GM06990 (cell line): Measurements from ENCODE around the gene PKNOX1.
"Not testable (repeated sequence)": the region's sequence is repeated elsewhere in the genome, so short reads cannot be mapped to it uniquely, and the experiment has no call there.

Source experiments
- DNase-seq: peaks from one replicate; pipeline ENCODE4 v3.0.0-alpha.2; 2011; ENCODE audit not compliant: insufficient read length; ENCODE audit errors: extremely low read depth
- H3K27me3 ChIP-seq: replicated peaks from 2 replicates; pipeline ENCODE4 v1.6.0; 2011; ENCODE audit warnings: low read length; ENCODE audit not compliant: control insufficient read depth, insufficient read depth
- H3K36me3 ChIP-seq: 2 replicates; pipeline ENCODE4 v1.5.1; 2011; ENCODE audit warnings: low read length; ENCODE audit not compliant: control insufficient read depth, insufficient read depth
- H3K4me3 ChIP-seq: replicated peaks from 2 replicates; pipeline ENCODE4 v1.5.1; 2011; ENCODE audit warnings: low read depth, mild to moderate bottlenecking, control low read depth, low read length
- CTCF ChIP-seq: IDR thresholded peaks from 2 replicates; pipeline ENCODE4 v1.5.1; 2011; ENCODE audit warnings: low read length, control low read depth, mild to moderate bottlenecking, inconsistent platforms; ENCODE audit not compliant: insufficient read depth, poor library complexity, severe bottlenecking

The PKNOX1 gene

DNA sequence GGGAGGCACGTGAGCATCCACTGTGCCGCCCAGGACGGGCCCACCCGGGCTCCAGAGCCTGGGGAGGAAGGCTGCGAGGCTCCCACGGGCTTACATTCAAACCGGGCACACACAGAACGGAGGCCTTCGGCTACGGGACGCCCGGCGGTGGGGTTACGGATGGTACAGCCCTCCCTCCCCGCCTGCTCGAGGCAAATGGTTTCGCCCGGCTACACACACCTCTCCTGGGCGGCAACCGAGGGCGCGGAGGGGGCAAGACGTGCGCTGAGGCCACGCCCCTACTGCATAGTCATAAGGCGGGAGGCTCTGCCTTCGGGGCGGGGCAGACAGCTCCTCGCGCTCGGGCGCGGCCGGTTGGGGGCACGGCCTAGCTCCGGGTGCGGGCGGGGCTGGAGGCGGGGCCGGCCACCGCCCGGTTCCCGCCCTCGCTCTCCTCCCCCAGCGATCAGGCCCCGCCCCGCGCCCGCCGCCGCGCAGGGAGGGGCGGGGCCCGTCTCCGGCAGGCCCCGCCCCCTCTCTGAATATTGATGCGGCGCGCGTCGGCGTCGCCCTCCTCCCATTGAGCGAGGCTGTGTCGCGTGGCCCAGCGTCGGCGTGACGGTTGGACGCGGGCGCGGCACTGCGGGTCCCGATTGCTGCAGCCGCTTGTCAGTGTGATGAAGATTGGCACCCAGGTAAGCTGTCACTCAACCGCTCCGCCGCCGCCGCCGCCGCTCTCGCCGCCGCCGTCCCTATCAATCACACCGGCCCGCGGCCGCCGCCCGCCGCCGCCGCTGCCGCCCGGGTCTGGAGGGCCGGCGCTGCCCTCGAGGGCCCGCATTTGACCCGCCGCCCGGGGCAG is at the start of gene PKNOX1:
Gene PKNOX1, plus strand, starts transcription at position 572 of the 841 bp plus-strand sequence. CDS start 29,820 bp downstream, outside the sequence.
- TF ChIP-seq CTCF = no peak
- Histone ChIP-seq H3K27me3 (no peaks in the 10 kb centered on the region), H3K36me3 (no peaks in the 10 kb centered on the region), H3K4me3 (peak within 1 kb of the TSS; percentile 89)
- peak; percentile 99 for DNase-seq

GRCh38 chr21:42925114-42925926 is 49.0 kb upstream of the PKNOX1 start, which contains the start of gene ERVH48-1:
ERVH48-1 (minus strand) TSS chr21:42925630; CDS start chr21:42919006, 6,624 bp downstream.
- no peak within 1 kb of the TSS for H3K4me3 ChIP-seq
- no peaks in the 10 kb centered on the region for H3K27me3 ChIP-seq
- no peaks in the 10 kb centered on the region for H3K36me3 ChIP-seq
- TF ChIP-seq CTCF = no peak
- no peak for DNase-seq

DNA sequence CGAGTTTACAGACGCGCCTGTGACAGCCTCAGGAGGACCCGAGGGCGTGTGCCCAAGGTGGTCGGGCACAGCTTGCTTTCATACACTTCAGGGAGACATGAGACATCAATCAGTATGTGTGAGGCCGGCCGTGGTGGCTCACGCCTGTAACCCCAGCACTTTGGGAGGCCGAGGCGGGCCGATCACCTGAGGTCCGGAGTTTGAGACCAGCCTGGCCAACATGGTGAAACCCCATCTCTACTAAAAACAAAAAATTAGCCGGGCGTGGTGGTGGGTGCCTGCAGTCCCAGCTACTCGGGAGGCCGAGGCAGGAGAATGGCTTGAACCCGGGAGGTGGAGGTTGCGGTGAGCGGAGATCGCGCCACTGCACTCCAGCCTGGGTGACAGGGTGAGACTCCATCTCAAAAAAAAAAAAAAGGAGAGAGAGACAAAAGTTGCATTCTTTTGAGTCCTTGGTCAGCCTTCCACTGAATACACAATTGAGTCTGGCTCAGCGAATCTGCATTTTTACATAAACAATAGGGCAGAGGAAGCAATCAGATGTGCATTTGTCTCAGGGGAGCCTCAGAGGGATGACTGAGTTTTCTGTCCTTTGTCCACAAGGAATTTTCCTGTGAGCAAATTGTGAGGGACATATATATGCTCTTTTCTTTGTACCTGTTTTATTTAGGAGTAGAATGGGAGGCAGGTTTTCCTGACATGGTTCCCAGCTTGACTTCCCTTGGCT is 46.7 kb upstream of the PKNOX1 start:
- not testable (repeated sequence) for H3K27me3 ChIP-seq, H3K36me3 ChIP-seq, H3K4me3 ChIP-seq, DNase-seq

DNA sequence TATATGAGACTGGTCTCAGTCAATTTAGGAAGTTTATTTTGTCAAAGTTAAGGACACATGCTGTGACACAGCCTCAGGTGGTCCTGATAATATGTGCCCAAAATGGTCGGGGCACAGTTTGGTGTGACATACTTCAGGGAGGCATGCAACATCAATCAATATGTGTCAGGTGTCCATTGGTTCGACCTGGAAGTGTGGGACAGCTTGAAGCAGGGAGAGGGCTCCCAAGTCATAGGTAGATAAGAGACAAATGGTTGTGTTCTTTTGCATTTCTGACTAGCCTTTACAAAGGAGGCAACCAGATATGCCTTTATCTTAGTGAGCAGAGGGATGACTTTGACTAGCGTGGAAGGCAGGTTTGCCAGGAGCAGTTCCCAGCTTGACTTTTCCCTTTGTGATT is 44.4 kb upstream of the PKNOX1 start:
- Histone ChIP-seq H3K4me3 (no peak overlapping the region), H3K36me3 (no peaks in the 10 kb centered on the region), H3K27me3 (no peaks in the 10 kb centered on the region)
- TF ChIP-seq CTCF = no peak
- DNase-seq = no peak

DNA sequence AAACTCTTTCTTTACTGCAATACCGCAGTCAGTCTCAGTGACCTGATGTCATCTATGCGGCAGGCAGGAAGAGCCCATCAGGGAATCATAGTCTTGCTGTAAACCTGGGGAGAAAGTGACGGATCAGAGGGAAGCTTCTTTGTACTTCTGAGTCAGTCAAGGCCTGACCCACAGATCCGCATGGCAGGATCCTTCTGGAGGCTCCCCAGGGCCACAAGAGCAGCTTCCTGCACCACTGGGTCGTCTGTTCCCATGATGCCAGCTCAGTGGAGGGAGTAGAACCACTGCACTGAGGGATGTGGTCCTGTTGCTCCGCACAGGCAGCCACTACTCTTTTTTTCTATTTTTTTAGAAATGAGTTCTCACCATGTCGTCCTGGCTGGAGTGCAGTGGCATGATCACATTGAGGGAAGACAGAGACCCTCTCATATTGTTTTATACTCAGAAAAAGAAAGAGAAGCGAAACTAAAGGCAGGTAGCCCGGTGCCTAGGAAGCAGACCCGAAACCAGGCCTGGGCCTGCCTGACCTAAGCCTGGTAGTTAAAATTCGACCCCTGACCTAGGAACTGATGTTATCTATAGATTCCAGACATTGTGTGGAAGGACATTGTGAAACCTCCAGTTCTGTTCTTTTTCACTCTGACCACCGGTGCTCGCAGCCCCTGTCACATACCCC is 42.7 kb upstream of the PKNOX1 start:
- Histone ChIP-seq H3K27me3 (no peaks in the 10 kb centered on the region), H3K36me3 (no peaks in the 10 kb centered on the region), H3K4me3 (no peak overlapping the region)
- peak; percentile 49 for DNase-seq
- TF ChIP-seq CTCF = no peak

DNA sequence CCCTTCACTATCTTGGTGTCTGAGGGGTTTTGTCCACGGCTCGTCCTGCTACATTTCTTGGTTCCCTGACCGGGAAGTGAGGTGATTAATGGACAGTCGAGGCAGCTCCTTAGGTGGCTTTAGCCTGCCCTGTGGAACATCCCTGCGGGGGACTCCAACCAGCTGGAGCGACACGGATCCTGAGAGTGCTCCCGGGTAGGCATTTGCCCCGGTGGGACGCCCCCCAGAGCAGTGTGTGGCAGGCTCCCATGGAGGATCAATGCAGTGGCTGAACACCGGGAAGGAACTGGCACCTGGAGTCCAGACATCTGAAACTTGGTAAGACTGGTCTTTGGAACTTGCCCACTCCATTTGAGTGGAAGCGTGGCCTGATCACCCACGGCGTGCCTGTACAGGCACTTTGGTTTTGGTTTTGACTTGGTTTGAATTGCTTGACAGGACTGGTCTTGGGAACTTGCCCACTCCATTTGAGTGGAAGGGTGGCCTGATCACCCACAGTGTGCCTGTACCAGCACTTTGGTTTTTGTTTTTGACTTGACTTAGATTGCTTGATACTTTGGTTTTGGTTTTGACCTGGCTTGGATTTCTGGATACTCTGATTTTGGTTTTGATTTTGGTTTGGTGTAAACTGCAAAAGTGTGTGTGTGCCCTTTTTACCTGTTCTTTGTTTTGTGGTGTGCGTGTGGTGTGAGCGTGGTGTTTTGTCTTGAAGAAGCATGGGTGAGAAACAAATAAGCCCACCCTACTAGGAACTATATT is 41.8 kb upstream of the PKNOX1 start:
- not testable (repeated sequence) for H3K27me3 ChIP-seq, H3K4me3 ChIP-seq, DNase-seq, H3K36me3 ChIP-seq

GRCh38 chr21:42933137-42933970 is 41.0 kb upstream of the PKNOX1 start:
- not testable (repeated sequence) for H3K4me3 ChIP-seq, H3K27me3 ChIP-seq, H3K36me3 ChIP-seq, DNase-seq

GRCh38 chr21:42933973-42934372 is 40.4 kb upstream of the PKNOX1 start:
- H3K36me3 ChIP-seq, H3K27me3 ChIP-seq, DNase-seq, H3K4me3 ChIP-seq: not testable (repeated sequence)
